GM23338 (cell line): ENCODE results near the gene SYTL1. TPM values are rescaled to one million over a fixed set of nuclear protein-coding genes. Genes with fewer than 3 reads are reported as not detected.

ENCODE experiments used
- ATAC-seq: fragments of 200-7000 bp; cut with Tn5 transposase; 3 replicates; pipeline ENCODE4 v1.9.1; 2020
- DNase-seq: peaks from one replicate; pipeline ENCODE4 v3.0.0-alpha.2; 2015; ENCODE audit warnings: low spot score
- H2AFZ ChIP-seq: fragments of 200-600 bp; sonication (generic); 2 replicates; pipeline ENCODE4 v1.8.0; 2016; ENCODE audit warnings: antibody characterized with exemption, mild to moderate bottlenecking, moderate library complexity
- H3F3A ChIP-seq: fragments of 200-600 bp; sonication (generic); replicated peaks from 2 replicates; pipeline ENCODE4 v1.8.0; 2017; ENCODE audit warnings: antibody characterized with exemption, mixed run types, low read depth
- H3K27ac ChIP-seq: fragments of 200-600 bp; sonication (generic); 2 replicates; pipeline ENCODE4 v1.6.1; 2016; ENCODE audit warnings: low read depth
- H3K27me3 ChIP-seq: fragments of 200-600 bp; sonication (generic); 2 replicates; pipeline ENCODE4 v1.8.0; 2016; ENCODE audit warnings: mild to moderate bottlenecking, mixed run types, moderate library complexity; ENCODE audit not compliant: insufficient read depth
- H3K36me3 ChIP-seq: fragments of 200-600 bp; sonication (generic); 2 replicates; pipeline ENCODE4 v1.8.0; 2016; ENCODE audit warnings: mild to moderate bottlenecking; ENCODE audit not compliant: insufficient read depth
- H3K4me1 ChIP-seq: fragments of 200-600 bp; sonication (generic); 2 replicates; pipeline ENCODE4 v1.8.0; 2016; ENCODE audit warnings: mild to moderate bottlenecking, moderate library complexity; ENCODE audit not compliant: insufficient read depth
- H3K4me2 ChIP-seq: fragments of 200-600 bp; sonication (generic); 2 replicates; pipeline ENCODE4 v1.7.1; 2017; ENCODE audit warnings: mixed run types
- H3K4me3 ChIP-seq: fragments of 200-600 bp; sonication (generic); 2 replicates; pipeline ENCODE4 v1.6.1; 2016; ENCODE audit warnings: mixed run types
- H3K79me2 ChIP-seq: fragments of 200-600 bp; sonication (generic); replicated peaks from 2 replicates; pipeline ENCODE4 v1.8.0; 2017; ENCODE audit warnings: mild to moderate bottlenecking; ENCODE audit not compliant: insufficient read depth
- H3K9me2 ChIP-seq: fragments of 200-600 bp; sonication (generic); 2 replicates; pipeline ENCODE4 v1.8.0; 2017; ENCODE audit not compliant: insufficient read depth
- H4K20me1 ChIP-seq: fragments of 200-600 bp; sonication (generic); replicated peaks from 2 replicates; pipeline ENCODE4 v1.8.0; 2017; ENCODE audit warnings: mild to moderate bottlenecking; ENCODE audit not compliant: insufficient read depth
- H3K27ac Mint-ChIP-seq: 2 replicates; pipeline ENCODE4 v1.8.0; 2020; ENCODE audit warnings: inconsistent platforms, mild to moderate bottlenecking, moderate library complexity, mixed read lengths
- H3K27me3 Mint-ChIP-seq: 3 replicates; pipeline ENCODE4 v1.8.0; 2022; ENCODE audit warnings: low read depth, mild to moderate bottlenecking, moderate library complexity, mixed read lengths, inconsistent platforms; ENCODE audit not compliant: insufficient read depth, poor library complexity
- H3K36me3 Mint-ChIP-seq: 3 replicates; pipeline ENCODE4 v1.8.0; 2021; ENCODE audit warnings: low read depth, mild to moderate bottlenecking, inconsistent platforms, moderate library complexity, mixed read lengths
- H3K4me1 Mint-ChIP-seq: 3 replicates; pipeline ENCODE4 v1.8.0; 2020; ENCODE audit warnings: mild to moderate bottlenecking, inconsistent platforms, mixed read lengths
- H3K4me3 Mint-ChIP-seq: 3 replicates; pipeline ENCODE4 v1.8.0; 2021; ENCODE audit warnings: moderate library complexity, mild to moderate bottlenecking, inconsistent platforms, mixed read lengths
- H3K9me3 Mint-ChIP-seq: 3 replicates; pipeline ENCODE4 v1.8.0; 2020; ENCODE audit warnings: moderate library complexity, mild to moderate bottlenecking, inconsistent platforms, mixed read lengths
- CREB1 ChIP-seq: fragments of 250-450 bp; sonication (Bioruptor Pico); IDR thresholded peaks from 2 replicates; pipeline ENCODE4 v1.5.0; 2020; ENCODE audit warnings: low read depth, mild to moderate bottlenecking, moderate library complexity
- EZH2 ChIP-seq: fragments of 200-600 bp; sonication (generic); IDR thresholded peaks from one replicate; pipeline ENCODE4 v1.8.0; 2017; ENCODE audit warnings: antibody characterized with exemption, mild to moderate bottlenecking, low read depth; ENCODE audit not compliant: unreplicated experiment
- EZH2phosphoT487 ChIP-seq: fragments of 200-600 bp; sonication (generic); IDR thresholded peaks from one replicate; pipeline ENCODE4 v1.8.1; 2018; ENCODE audit warnings: antibody characterized with exemption; ENCODE audit not compliant: unreplicated experiment
- JUNB ChIP-seq: IDR thresholded peaks from one replicate; pipeline ENCODE4 v1.6.1; 2016; ENCODE audit warnings: antibody characterized with exemption; ENCODE audit not compliant: unreplicated experiment
- NANOG ChIP-seq: IDR thresholded peaks from 2 replicates; pipeline ENCODE4 v1.6.1; 2016; ENCODE audit warnings: antibody characterized with exemption, borderline replicate concordance
- POLR2AphosphoS5 ChIP-seq: IDR thresholded peaks from 2 replicates; pipeline ENCODE4 v1.6.1; 2016; ENCODE audit warnings: antibody characterized with exemption, low read depth
- STAT1 ChIP-seq: IDR thresholded peaks from one replicate; pipeline ENCODE4 v1.6.1; 2016; ENCODE audit warnings: antibody characterized with exemption; ENCODE audit not compliant: unreplicated experiment
- ZNF114 ChIP-seq: fragments of 250-450 bp; sonication (Bioruptor Pico); IDR thresholded peaks from 2 replicates; pipeline ENCODE4 v1.5.0; 2020; ENCODE audit warnings: mild to moderate bottlenecking, moderate library complexity
- ZNF331 ChIP-seq: fragments of 250-450 bp; sonication (Bioruptor Pico); IDR thresholded peaks from 2 replicates; pipeline ENCODE4 v1.5.0; 2020; ENCODE audit warnings: low read depth, mild to moderate bottlenecking, moderate library complexity
- ZNF462 ChIP-seq: fragments of 250-450 bp; sonication (Bioruptor Pico); IDR thresholded peaks from 2 replicates; pipeline ENCODE4 v1.5.0; 2020; ENCODE audit warnings: mild to moderate bottlenecking, moderate library complexity
- polyA plus RNA-seq: library from polyadenylated mRNA; unstranded; fragments of >200 nt; fragmentation: Nextera tagmentation; extraction: Ambion mirVana; gene quantifications from 2 replicates; pipeline ENCODE4 v1.2.1, GENCODE V29; 2016
- total RNA-seq: library from RNA; depleted of rRNA; stranded (reverse); fragments of >200 nt; shearing (Covaris generic); gene quantifications from 2 replicates; pipeline ENCODE4 v1.2.3, GENCODE V29; 2014
- TF ChIP-seq, protein P1 (sequence below): IDR thresholded peaks from one replicate; pipeline ENCODE4 v1.6.1; 2018; ENCODE audit warnings: antibody characterized with exemption; ENCODE audit not compliant: unreplicated experiment
- TF ChIP-seq, protein P2 (sequence below): IDR thresholded peaks from 2 replicates; pipeline ENCODE4 v1.6.1; 2016; ENCODE audit warnings: antibody characterized with exemption
- TF ChIP-seq, protein P3 (sequence below), 2 experiments: fragments of 200-600 bp in 1 of 2; sonication (generic) in 1 of 2; conservative IDR thresholded peaks; 2 replicates each; pipeline versions ENCODE4 v1.5.1 to v1.6.1; 2016 to 2017; ENCODE audit warnings: antibody characterized with exemption in 2 of 2, low read depth in 2 of 2, mild to moderate bottlenecking in 2 of 2, moderate library complexity in 1 of 2

The SYTL1 gene
- total and polyA plus RNA-seq, 2 experiments from 2014 or later, result 4.9 to 12.3 TPM

GRCh38 chr1:27345272-27345671 lies 3.5 kb downstream of the SYTL1 start (continued):
- TF ChIP-seq, protein P1, sequence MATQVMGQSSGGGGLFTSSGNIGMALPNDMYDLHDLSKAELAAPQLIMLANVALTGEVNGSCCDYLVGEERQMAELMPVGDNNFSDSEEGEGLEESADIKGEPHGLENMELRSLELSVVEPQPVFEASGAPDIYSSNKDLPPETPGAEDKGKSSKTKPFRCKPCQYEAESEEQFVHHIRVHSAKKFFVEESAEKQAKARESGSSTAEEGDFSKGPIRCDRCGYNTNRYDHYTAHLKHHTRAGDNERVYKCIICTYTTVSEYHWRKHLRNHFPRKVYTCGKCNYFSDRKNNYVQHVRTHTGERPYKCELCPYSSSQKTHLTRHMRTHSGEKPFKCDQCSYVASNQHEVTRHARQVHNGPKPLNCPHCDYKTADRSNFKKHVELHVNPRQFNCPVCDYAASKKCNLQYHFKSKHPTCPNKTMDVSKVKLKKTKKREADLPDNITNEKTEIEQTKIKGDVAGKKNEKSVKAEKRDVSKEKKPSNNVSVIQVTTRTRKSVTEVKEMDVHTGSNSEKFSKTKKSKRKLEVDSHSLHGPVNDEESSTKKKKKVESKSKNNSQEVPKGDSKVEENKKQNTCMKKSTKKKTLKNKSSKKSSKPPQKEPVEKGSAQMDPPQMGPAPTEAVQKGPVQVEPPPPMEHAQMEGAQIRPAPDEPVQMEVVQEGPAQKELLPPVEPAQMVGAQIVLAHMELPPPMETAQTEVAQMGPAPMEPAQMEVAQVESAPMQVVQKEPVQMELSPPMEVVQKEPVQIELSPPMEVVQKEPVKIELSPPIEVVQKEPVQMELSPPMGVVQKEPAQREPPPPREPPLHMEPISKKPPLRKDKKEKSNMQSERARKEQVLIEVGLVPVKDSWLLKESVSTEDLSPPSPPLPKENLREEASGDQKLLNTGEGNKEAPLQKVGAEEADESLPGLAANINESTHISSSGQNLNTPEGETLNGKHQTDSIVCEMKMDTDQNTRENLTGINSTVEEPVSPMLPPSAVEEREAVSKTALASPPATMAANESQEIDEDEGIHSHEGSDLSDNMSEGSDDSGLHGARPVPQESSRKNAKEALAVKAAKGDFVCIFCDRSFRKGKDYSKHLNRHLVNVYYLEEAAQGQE, result no peak
- TF ChIP-seq ZNF114 (CRISPR knock-in tag), result no peak

- Mint-ChIP-seq H3K4me1 (peaks cover 27% of the 10 kb centered on the region), H3K27ac (no peak overlapping the region), H3K27me3 (peaks cover 27% of the 10 kb centered on the region), H3K36me3 (peaks cover 9% of the 10 kb centered on the region), H3K4me3 (no peak overlapping the region), H3K9me3 (no peaks in the 10 kb centered on the region; the same call in 1 of the 3 replicates)
- peaks cover 12% of the 10 kb centered on the region; the same call in 1 of the 2 replicates for H3F3A ChIP-seq
- no peak overlapping the region for H3K4me2 ChIP-seq
- no peak overlapping the region for H3K4me3 ChIP-seq
- no peaks in the 10 kb centered on the region for H3K36me3 ChIP-seq
- no peak overlapping the region for H2AFZ ChIP-seq
- ATAC-seq (no peak), DNase-seq (no peak)
- H3K79me2 ChIP-seq, result peaks cover 7% of the 10 kb centered on the region
- peaks cover 8% of the 10 kb centered on the region; the same call in 1 of the 2 replicates for H3K27me3 ChIP-seq
- H3K4me1 ChIP-seq, result peaks cover 18% of the 10 kb centered on the region; the same call in 1 of the 2 replicates
- H3K9me2 ChIP-seq, result no peaks in the 10 kb centered on the region
- H3K27ac ChIP-seq, result no peak overlapping the region
- no peaks in the 10 kb centered on the region; the same call in 1 of the 2 replicates for H4K20me1 ChIP-seq
- TF ChIP-seq ZNF114 (CRISPR knock-in tag), result no peak
- TF ChIP-seq, protein P2, sequence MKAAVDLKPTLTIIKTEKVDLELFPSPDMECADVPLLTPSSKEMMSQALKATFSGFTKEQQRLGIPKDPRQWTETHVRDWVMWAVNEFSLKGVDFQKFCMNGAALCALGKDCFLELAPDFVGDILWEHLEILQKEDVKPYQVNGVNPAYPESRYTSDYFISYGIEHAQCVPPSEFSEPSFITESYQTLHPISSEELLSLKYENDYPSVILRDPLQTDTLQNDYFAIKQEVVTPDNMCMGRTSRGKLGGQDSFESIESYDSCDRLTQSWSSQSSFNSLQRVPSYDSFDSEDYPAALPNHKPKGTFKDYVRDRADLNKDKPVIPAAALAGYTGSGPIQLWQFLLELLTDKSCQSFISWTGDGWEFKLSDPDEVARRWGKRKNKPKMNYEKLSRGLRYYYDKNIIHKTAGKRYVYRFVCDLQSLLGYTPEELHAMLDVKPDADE, result no peak
- no peak for TF ChIP-seq CREB1
- TF ChIP-seq JUNB, result no peak
- TF ChIP-seq, protein P3, sequence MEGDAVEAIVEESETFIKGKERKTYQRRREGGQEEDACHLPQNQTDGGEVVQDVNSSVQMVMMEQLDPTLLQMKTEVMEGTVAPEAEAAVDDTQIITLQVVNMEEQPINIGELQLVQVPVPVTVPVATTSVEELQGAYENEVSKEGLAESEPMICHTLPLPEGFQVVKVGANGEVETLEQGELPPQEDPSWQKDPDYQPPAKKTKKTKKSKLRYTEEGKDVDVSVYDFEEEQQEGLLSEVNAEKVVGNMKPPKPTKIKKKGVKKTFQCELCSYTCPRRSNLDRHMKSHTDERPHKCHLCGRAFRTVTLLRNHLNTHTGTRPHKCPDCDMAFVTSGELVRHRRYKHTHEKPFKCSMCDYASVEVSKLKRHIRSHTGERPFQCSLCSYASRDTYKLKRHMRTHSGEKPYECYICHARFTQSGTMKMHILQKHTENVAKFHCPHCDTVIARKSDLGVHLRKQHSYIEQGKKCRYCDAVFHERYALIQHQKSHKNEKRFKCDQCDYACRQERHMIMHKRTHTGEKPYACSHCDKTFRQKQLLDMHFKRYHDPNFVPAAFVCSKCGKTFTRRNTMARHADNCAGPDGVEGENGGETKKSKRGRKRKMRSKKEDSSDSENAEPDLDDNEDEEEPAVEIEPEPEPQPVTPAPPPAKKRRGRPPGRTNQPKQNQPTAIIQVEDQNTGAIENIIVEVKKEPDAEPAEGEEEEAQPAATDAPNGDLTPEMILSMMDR (conservative IDR thresholded peaks at IDR 0.05; ENCODE audit: low read depth in 2 of 2), result no peak
- no peak for TF ChIP-seq POLR2AphosphoS5
- TF ChIP-seq ZNF462 (CRISPR knock-in tag), result no peak
- no peak for TF ChIP-seq STAT1
- no peak for TF ChIP-seq NANOG
- TF ChIP-seq EZH2phosphoT487, result no peak
- no peak for TF ChIP-seq ZNF331 (CRISPR knock-in tag)
- TF ChIP-seq EZH2, result no peak
Measured at GRCh38 chr1:27346357-27346756, 4.5 kb downstream of the SYTL1 start.
